Sigmoid colon (tissue), 4 donors: ENCODE data around the gene CUL4A.

Experiments used
- EP300 ChIP-seq, 4 donors: sonication (generic); formaldehyde crosslinking; IDR thresholded peaks; one replicate each; pipeline ENCODE4 v1.6.1; 2017; ENCODE audit warnings: antibody characterized with exemption in 4 of 4
- POLR2A ChIP-seq, 2 donors: fragments of 450-650 bp; IDR thresholded peaks; one replicate each; pipeline ENCODE4 v1.6.1; 2016; ENCODE audit warnings: antibody characterized with exemption in 2 of 2, mild to moderate bottlenecking in 2 of 2, moderate library complexity in 2 of 2
- TF ChIP-seq, protein P1 (sequence below), 4 experiments: fragments of 450-650 bp in 3 of 4; fragments of 200-600 bp in 1 of 4; IDR thresholded peaks; one replicate each; pipeline ENCODE4 v1.5.1; 2016 to 2019; ENCODE audit warnings: antibody characterized with exemption in 4 of 4, mild to moderate bottlenecking in 3 of 4, moderate library complexity in 2 of 4

DNA sequence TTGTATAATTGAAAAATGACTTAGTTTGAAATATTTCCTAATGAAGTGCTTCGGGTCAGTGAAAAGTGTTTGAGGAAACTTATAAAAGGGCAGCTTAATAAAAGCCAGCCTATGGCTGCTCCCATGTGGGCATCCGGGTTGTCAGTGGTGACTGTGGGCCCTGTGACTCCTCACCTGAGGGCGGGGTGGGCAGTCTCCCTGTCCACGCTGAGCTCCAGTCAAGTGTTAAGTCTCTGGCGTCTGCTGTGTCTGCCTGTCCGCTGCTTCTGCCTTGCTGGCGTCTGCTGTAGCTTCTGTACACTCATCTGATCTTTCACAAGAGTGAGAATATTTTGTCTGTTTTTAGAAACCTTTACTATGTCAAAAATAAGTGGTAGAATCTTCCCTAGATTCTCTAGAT, 94.7 kb downstream of the CUL4A start:
- TF ChIP-seq, protein P1, sequence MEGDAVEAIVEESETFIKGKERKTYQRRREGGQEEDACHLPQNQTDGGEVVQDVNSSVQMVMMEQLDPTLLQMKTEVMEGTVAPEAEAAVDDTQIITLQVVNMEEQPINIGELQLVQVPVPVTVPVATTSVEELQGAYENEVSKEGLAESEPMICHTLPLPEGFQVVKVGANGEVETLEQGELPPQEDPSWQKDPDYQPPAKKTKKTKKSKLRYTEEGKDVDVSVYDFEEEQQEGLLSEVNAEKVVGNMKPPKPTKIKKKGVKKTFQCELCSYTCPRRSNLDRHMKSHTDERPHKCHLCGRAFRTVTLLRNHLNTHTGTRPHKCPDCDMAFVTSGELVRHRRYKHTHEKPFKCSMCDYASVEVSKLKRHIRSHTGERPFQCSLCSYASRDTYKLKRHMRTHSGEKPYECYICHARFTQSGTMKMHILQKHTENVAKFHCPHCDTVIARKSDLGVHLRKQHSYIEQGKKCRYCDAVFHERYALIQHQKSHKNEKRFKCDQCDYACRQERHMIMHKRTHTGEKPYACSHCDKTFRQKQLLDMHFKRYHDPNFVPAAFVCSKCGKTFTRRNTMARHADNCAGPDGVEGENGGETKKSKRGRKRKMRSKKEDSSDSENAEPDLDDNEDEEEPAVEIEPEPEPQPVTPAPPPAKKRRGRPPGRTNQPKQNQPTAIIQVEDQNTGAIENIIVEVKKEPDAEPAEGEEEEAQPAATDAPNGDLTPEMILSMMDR (IDR thresholded peaks at IDR 0.05) = no peak
- TF ChIP-seq POLR2A (IDR thresholded peaks at IDR 0.05) (no peak), EP300 (IDR thresholded peaks at IDR 0.05) (no peak)
